ENCODE data around the gene FCGR2B. TPM values are rescaled to one million over a fixed set of nuclear protein-coding genes. Genes with fewer than 3 reads are reported as not detected.
"Not testable (repeated sequence)": the region's sequence is repeated elsewhere in the genome, so short reads cannot be mapped to it uniquely, and the experiment has no call there.

The FCGR2B gene
- total and polyA plus RNA-seq, 2 of the 13 experiments (the other 11 are each of a cell fraction or from before 2014, with no cell fraction given) = not detected

DNA sequence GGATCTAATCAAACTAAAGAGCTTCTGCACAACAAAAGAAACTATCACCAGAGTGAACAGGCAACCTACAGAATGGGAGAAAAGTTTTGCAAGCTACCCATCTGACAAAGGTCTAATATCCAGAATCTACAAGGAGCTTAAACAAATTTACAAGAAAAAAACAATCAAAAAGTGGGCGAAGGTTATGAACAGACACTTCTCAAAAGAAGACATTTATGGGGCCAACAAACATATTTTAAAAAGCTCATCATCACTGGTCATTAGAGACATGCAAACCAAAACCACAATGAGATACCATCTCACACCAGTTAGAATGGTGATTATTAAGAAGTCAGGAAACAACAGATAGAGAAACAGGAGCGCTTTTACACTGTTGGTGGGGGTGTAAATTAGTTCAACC is 35.4 kb downstream of the FCGR2B start:
- H3K27me3 ChIP-seq (ENCODE audit: control insufficient read depth in 1 of 2, insufficient read depth in 2 of 2, low read length in 2 of 2); POLR2A ChIA-PET; H3K9me3 ChIP-seq (ENCODE audit: low read length); H2AFZ ChIP-seq (ENCODE audit: low read length); H3K9ac ChIP-seq (ENCODE audit: insufficient read depth, low read depth, low read length); FAIRE-seq; intact Hi-C loops (cut with micrococcal nuclease; ENCODE audit: unreplicated experiment); CTCF ChIA-PET (ENCODE audit: low intra/inter-chr PET ratio, low total read pairs); DNase-seq (ENCODE audit: low spot score); H3K36me3 ChIP-seq (replicated peaks in 1 of 2; ENCODE audit: control insufficient read depth in 1 of 2, insufficient read depth in 2 of 2, low read length in 2 of 2); ATAC-seq; H3K27ac ChIP-seq (ENCODE audit: extremely low read length, insufficient read depth, low read length); H3K79me2 ChIP-seq (ENCODE audit: insufficient read depth, low read length); BruUV-seq (replicated peaks); in situ Hi-C loops (cut with HindIII; ENCODE audit: extremely low pct_ligation_motif_present, low pct_unique_long_range_greater_than_20kb); H3K4me2 ChIP-seq (ENCODE audit: low read depth, low read length); H3K4me3 ChIP-seq (replicated peaks in 1 of 3; ENCODE audit: insufficient read depth in 1 of 3, low read depth in 2 of 3, low read length in 3 of 3); H4K20me1 ChIP-seq (ENCODE audit: insufficient read depth, low read length): not testable (repeated sequence)
- 0% methylated on average over 2 of the region's 2 CpGs for WGBS (ENCODE audit: low lambda C conversion rate)
- peaks cover 15% of the 10 kb centered on the region for H3K4me1 ChIP-seq (ENCODE audit: insufficient read depth, low read length)

DNA sequence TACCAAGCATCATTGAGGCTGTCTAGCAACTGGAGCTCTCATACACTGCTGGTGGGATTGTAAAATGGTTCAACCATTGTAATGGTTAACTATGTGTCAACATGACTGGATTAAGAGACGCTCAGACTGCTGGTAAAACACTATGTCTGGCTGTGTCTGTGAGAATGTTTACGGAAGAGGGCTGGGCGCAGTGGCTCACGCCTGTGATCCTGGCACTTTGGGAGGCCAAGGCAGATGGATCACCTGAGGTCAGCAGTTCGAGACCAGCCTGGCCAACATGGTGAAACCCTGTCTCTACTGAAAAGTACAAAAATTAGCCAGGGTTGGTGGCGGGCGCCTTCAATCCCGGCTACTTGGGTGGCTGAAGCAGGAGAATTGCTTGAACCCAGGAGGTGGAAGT is 39.3 kb downstream of the FCGR2B start:
- FAIRE-seq = peak; percentile 95
- Histone ChIP-seq H4K20me1 (ENCODE audit: insufficient read depth, low read length) (no peaks in the 10 kb centered on the region), H3K9me3 (ENCODE audit: low read length) (no peaks in the 10 kb centered on the region), H3K27me3 (ENCODE audit: control insufficient read depth in 1 of 2, insufficient read depth in 2 of 2, low read length in 2 of 2) (no peaks in the 10 kb centered on the region), H3K36me3 (replicated peaks in 1 of 2; ENCODE audit: control insufficient read depth in 1 of 2, insufficient read depth in 2 of 2, low read length in 2 of 2) (no peaks in the 10 kb centered on the region), H3K27ac (ENCODE audit: extremely low read length, insufficient read depth, low read length) (no peak overlapping the region), H3K4me1 (ENCODE audit: insufficient read depth, low read length) (peaks cover 15% of the 10 kb centered on the region), H3K4me3 (replicated peaks in 1 of 3; ENCODE audit: insufficient read depth in 1 of 3, low read depth in 2 of 3, low read length in 3 of 3) (no peak overlapping the region), H2AFZ (ENCODE audit: low read length) (no peak overlapping the region), H3K9ac (ENCODE audit: insufficient read depth, low read depth, low read length) (no peak overlapping the region), H3K4me2 (ENCODE audit: low read depth, low read length) (no peak overlapping the region), H3K79me2 (ENCODE audit: insufficient read depth, low read length) (no peaks in the 10 kb centered on the region)
- ATAC-seq = peak; percentile 100
- in situ Hi-C loops (cut with HindIII; ENCODE audit: extremely low pct_ligation_motif_present, low pct_unique_long_range_greater_than_20kb) = no loop called here
- intact Hi-C loops (cut with micrococcal nuclease; ENCODE audit: unreplicated experiment) = no loop called here
- ChIA-PET CTCF (ENCODE audit: low intra/inter-chr PET ratio, low total read pairs) (no interaction called here), POLR2A (interaction anchor here (1.0 kb wide), 2 partner anchors 24 to 25 kb away, joined by 3 read pairs; no protein-coding TSS in a partner anchor)
- 29% methylated on average over 5 of the region's 8 CpGs for WGBS (ENCODE audit: low lambda C conversion rate)
- BruUV-seq (replicated peaks) = no TSS peak
- peak; percentile 90 for DNase-seq (ENCODE audit: low spot score)
- peak; percentile 58 for TF ChIP-seq FOSL2 (CRISPR knock-in tag; IDR thresholded peaks at IDR 0.05)
- TF ChIP-seq XRCC5 (optimal IDR thresholded peaks at IDR 0.05; ENCODE audit: low read length) = no peak
- peak; percentile 94 for TF ChIP-seq HDAC2 (CRISPR knock-in tag; IDR thresholded peaks at IDR 0.05)
- TF ChIP-seq SMAD3 (CRISPR knock-in tag; IDR thresholded peaks at IDR 0.05) = 0 out of 2 replicates have a peak, but pooled peaks have one; percentile 63
- no peak for TF ChIP-seq NCOA1 (CRISPR knock-in tag; IDR thresholded peaks at IDR 0.05)
- no peak for TF ChIP-seq KDM5A (IDR thresholded peaks at IDR 0.05; ENCODE audit: borderline replicate concordance, low read length)
- no peak for TF ChIP-seq ZNF737 (CRISPR knock-in tag; IDR thresholded peaks at IDR 0.05; ENCODE audit: borderline replicate concordance)
- TF ChIP-seq GATAD1 (CRISPR knock-in tag; IDR thresholded peaks at IDR 0.05) = peak; percentile 39; the same call in 1 of the 2 replicates
- TF ChIP-seq, protein P1, sequence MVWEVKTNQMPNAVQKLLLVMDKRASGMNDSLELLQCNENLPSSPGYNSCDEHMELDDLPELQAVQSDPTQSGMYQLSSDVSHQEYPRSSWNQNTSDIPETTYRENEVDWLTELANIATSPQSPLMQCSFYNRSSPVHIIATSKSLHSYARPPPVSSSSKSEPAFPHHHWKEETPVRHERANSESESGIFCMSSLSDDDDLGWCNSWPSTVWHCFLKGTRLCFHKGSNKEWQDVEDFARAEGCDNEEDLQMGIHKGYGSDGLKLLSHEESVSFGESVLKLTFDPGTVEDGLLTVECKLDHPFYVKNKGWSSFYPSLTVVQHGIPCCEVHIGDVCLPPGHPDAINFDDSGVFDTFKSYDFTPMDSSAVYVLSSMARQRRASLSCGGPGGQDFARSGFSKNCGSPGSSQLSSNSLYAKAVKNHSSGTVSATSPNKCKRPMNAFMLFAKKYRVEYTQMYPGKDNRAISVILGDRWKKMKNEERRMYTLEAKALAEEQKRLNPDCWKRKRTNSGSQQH (CRISPR knock-in tag; IDR thresholded peaks at IDR 0.05; ENCODE audit: low read depth) = no peak
- peak; percentile 64; the same call in 1 of the 2 replicates for TF ChIP-seq RXRA (CRISPR knock-in tag; IDR thresholded peaks at IDR 0.05)
- TF ChIP-seq KDM4B (CRISPR knock-in tag; IDR thresholded peaks at IDR 0.05) = 0 out of 2 replicates have a peak, but pooled peaks have one; percentile 27
- peak; percentile 98 for TF ChIP-seq ZNF441 (CRISPR knock-in tag; IDR thresholded peaks at IDR 0.05; ENCODE audit: borderline replicate concordance)
- TF ChIP-seq ZMYM4 (CRISPR knock-in tag; IDR thresholded peaks at IDR 0.05) = peak; percentile 83
- TF ChIP-seq RFXANK (CRISPR knock-in tag; IDR thresholded peaks at IDR 0.05) = no peak
- no peak for TF ChIP-seq TOPORS (CRISPR knock-in tag; IDR thresholded peaks at IDR 0.05)
- no peak for TF ChIP-seq TBL1XR1 (IDR thresholded peaks at IDR 0.05; ENCODE audit: borderline replicate concordance, low read length, partially characterized antibody)
- no peak for TF ChIP-seq ZNF768 (CRISPR knock-in tag; IDR thresholded peaks at IDR 0.05)
- TF ChIP-seq MYC (CRISPR knock-in tag; IDR thresholded peaks at IDR 0.05; ENCODE audit: borderline replicate concordance) = no peak
- TF ChIP-seq MIXL1 (CRISPR knock-in tag; IDR thresholded peaks at IDR 0.05) = peak; percentile 96
